ENCODE data around the gene LBH. TPM values are rescaled to one million over a fixed set of nuclear protein-coding genes. Genes with fewer than 3 reads are reported as not detected.
A peak's percentile ranks its signal among the peaks of the same experiment; 100 is the strongest.

Gene LBH
- total RNA-seq, 1 experiment from 2014 or later = 5.8 TPM

- ChIA-PET POLR2A (ENCODE audit: unreplicated experiment) (no interaction called here), CTCF (no interaction called here)
- no peak for TF ChIP-seq EZH2phosphoT487 (IDR thresholded peaks at IDR 0.05; ENCODE audit: borderline replicate concordance, low read length)
- TF ChIP-seq EZH2 (IDR thresholded peaks at IDR 0.05; ENCODE audit: low read length, unreplicated experiment) = no peak
- TF ChIP-seq CTCF (conservative IDR thresholded peaks at IDR 0.05; ENCODE audit: low read depth, low read length) = no peak
- H3K36me3 ChIP-seq (ENCODE audit: low read depth, low read length) = no peaks in the 10 kb centered on the region
- no peak overlapping the region for H2AFZ ChIP-seq (ENCODE audit: low read length)
- H3K79me2 ChIP-seq (ENCODE audit: low read length) = no peaks in the 10 kb centered on the region
- no peak for ATAC-seq
- no peak overlapping the region for H3K27ac ChIP-seq (ENCODE audit: low read length)
- H3K9me2 ChIP-seq (replicated peaks; ENCODE audit: low read length) = no peaks in the 10 kb centered on the region
- no TSS peak for BruUV-seq (replicated peaks)
- DNase-seq = no peak
- no peaks in the 10 kb centered on the region for H3K9me3 ChIP-seq (ENCODE audit: low read length)
- H3K4me2 ChIP-seq (ENCODE audit: low read length) = no peak overlapping the region
- H4K20me1 ChIP-seq (ENCODE audit: low read length) = no peaks in the 10 kb centered on the region
- H3K9ac ChIP-seq (ENCODE audit: low read length) = no peak overlapping the region
- intact Hi-C loops (cut with micrococcal nuclease) = no loop called here
- H3F3A ChIP-seq (ENCODE audit: low read length, unreplicated experiment) = no peaks in the 10 kb centered on the region
- peaks cover 7% of the 10 kb centered on the region for H3K4me1 ChIP-seq (ENCODE audit: insufficient read depth, low read length)
- no peaks in the 10 kb centered on the region for H3K27me3 ChIP-seq (ENCODE audit: low read length)
- H3K4me3 ChIP-seq (ENCODE audit: low read length) = no peak overlapping the region
These were observed 57.2 kb downstream of the LBH start for GRCh38 chr2:30288561-30288960.

- Histone ChIP-seq H2AFZ (ENCODE audit: low read length) (no peak overlapping the region), H3K79me2 (ENCODE audit: low read length) (no peaks in the 10 kb centered on the region), H3K4me2 (ENCODE audit: low read length) (peak overlapping the region; percentile 56), H3K9ac (ENCODE audit: low read length) (peak overlapping the region; percentile 40), H3K4me1 (ENCODE audit: insufficient read depth, low read length) (peaks cover 14% of the 10 kb centered on the region), H3K27me3 (ENCODE audit: low read length) (no peaks in the 10 kb centered on the region), H3K9me2 (replicated peaks; ENCODE audit: low read length) (no peaks in the 10 kb centered on the region), H3K36me3 (ENCODE audit: low read depth, low read length) (no peaks in the 10 kb centered on the region), H3K4me3 (ENCODE audit: low read length) (no peak overlapping the region), H4K20me1 (ENCODE audit: low read length) (no peaks in the 10 kb centered on the region), H3K9me3 (ENCODE audit: low read length) (no peaks in the 10 kb centered on the region), H3K27ac (ENCODE audit: low read length) (peak overlapping the region; percentile 79), H3F3A (ENCODE audit: low read length, unreplicated experiment) (no peaks in the 10 kb centered on the region)
- DNase-seq = peak; percentile 81
- ChIA-PET CTCF (no interaction called here), POLR2A (ENCODE audit: unreplicated experiment) (no interaction called here)
- BruUV-seq (replicated peaks) = no TSS peak
- intact Hi-C loops (cut with micrococcal nuclease) = no loop called here
- ATAC-seq = peak; percentile 81
- no peak for TF ChIP-seq EZH2phosphoT487 (IDR thresholded peaks at IDR 0.05; ENCODE audit: borderline replicate concordance, low read length)
- TF ChIP-seq CTCF (conservative IDR thresholded peaks at IDR 0.05; ENCODE audit: low read depth, low read length) = no peak
- no peak for TF ChIP-seq EZH2 (IDR thresholded peaks at IDR 0.05; ENCODE audit: low read length, unreplicated experiment)
These were observed 62.1 kb downstream of the LBH start for GRCh38 chr2:30293303-30293921.

GRCh38 chr2:30294133-30294532 is 62.8 kb downstream of the LBH start:
- Histone ChIP-seq H3K4me2 (ENCODE audit: low read length) (peak overlapping the region; percentile 28; the same call in 1 of the 2 replicates), H3K27me3 (ENCODE audit: low read length) (no peaks in the 10 kb centered on the region), H4K20me1 (ENCODE audit: low read length) (no peaks in the 10 kb centered on the region), H3K4me1 (ENCODE audit: insufficient read depth, low read length) (peaks cover 14% of the 10 kb centered on the region), H3K4me3 (ENCODE audit: low read length) (no peak overlapping the region), H3F3A (ENCODE audit: low read length, unreplicated experiment) (no peaks in the 10 kb centered on the region), H2AFZ (ENCODE audit: low read length) (no peak overlapping the region), H3K9ac (ENCODE audit: low read length) (peak overlapping the region; percentile 40), H3K79me2 (ENCODE audit: low read length) (no peaks in the 10 kb centered on the region), H3K27ac (ENCODE audit: low read length) (peak overlapping the region; percentile 79), H3K36me3 (ENCODE audit: low read depth, low read length) (no peaks in the 10 kb centered on the region), H3K9me3 (ENCODE audit: low read length) (no peaks in the 10 kb centered on the region), H3K9me2 (replicated peaks; ENCODE audit: low read length) (no peaks in the 10 kb centered on the region)
- no TSS peak for BruUV-seq (replicated peaks)
- ATAC-seq (no peak), DNase-seq (no peak)
- intact Hi-C loops (cut with micrococcal nuclease) = no loop called here
- POLR2A ChIA-PET (ENCODE audit: unreplicated experiment) = no interaction called here
- CTCF ChIA-PET = no interaction called here
- no peak for TF ChIP-seq EZH2 (IDR thresholded peaks at IDR 0.05; ENCODE audit: low read length, unreplicated experiment)
- no peak for TF ChIP-seq EZH2phosphoT487 (IDR thresholded peaks at IDR 0.05; ENCODE audit: borderline replicate concordance, low read length)
- no peak for TF ChIP-seq CTCF (conservative IDR thresholded peaks at IDR 0.05; ENCODE audit: low read depth, low read length)
